Umbilical cord (tissue), 2 donors: ENCODE measurements around the gene HEPACAM. TPM values are rescaled to one million over a fixed set of nuclear protein-coding genes. Genes with fewer than 3 reads are reported as not detected.
A peak's percentile ranks its signal among the peaks of the same experiment; 100 is the strongest.
"Not testable (repeated sequence)": the region's sequence is repeated elsewhere in the genome, so short reads cannot be mapped to it uniquely, and the experiment has no call there.

Experiments
- DNase-seq: peaks from one replicate; pipeline ENCODE4 v3.0.0-alpha.2; 2015; ENCODE audit warnings: low spot score
- total RNA-seq: library from RNA; depleted of rRNA; stranded (reverse); fragments of >200 nt; gene quantifications from one replicate; pipeline ENCODE4 v1.2.3, GENCODE V29; 2014; ENCODE audit warnings: low replicate concordance; ENCODE audit not compliant: insufficient read depth

The HEPACAM gene
- total RNA-seq, result 1.9 TPM

GRCh38 chr11:124935548-124936514 is at the start of gene HEPACAM:
Gene HEPACAM (minus strand): TSS chr11:124936047. CDS start chr11:124936006, 41 bp downstream.
- no peak for DNase-seq

- no peak for DNase-seq
Observed at GRCh38 chr11:124984512-124984854, 48.6 kb upstream of the HEPACAM start.

GRCh38 chr11:124983674-124984511 is 48.0 kb upstream of the HEPACAM start:
- DNase-seq, result no peak

GRCh38 chr11:124982043-124982442 is 46.2 kb upstream of the HEPACAM start:
- no peak for DNase-seq

GRCh38 chr11:124978316-124978715 is 42.5 kb upstream of the HEPACAM start:
- no peak for DNase-seq

- no peak for DNase-seq
Observed at GRCh38 chr11:124977006-124977405, 41.2 kb upstream of the HEPACAM start.

- DNase-seq, result no peak
Observed at GRCh38 chr11:124976531-124976930, 40.7 kb upstream of the HEPACAM start.

GRCh38 chr11:124971810-124972209 is 36.0 kb upstream of the HEPACAM start:
- DNase-seq, result no peak

- no peak for DNase-seq
Observed at GRCh38 chr11:124970925-124971324, 35.1 kb upstream of the HEPACAM start.

GRCh38 chr11:124968197-124968596 is 32.4 kb upstream of the HEPACAM start:
- not testable (repeated sequence) for DNase-seq

GRCh38 chr11:124961972-124962609 is 26.2 kb upstream of the HEPACAM start:
- peak; percentile 87 for DNase-seq

- no peak for DNase-seq
Observed at GRCh38 chr11:124955035-124955434, 19.2 kb upstream of the HEPACAM start.

GRCh38 chr11:124954590-124954955 is 18.7 kb upstream of the HEPACAM start:
- no peak for DNase-seq

- DNase-seq, result peak; percentile 99
Observed at GRCh38 chr11:124953753-124954589, 18.1 kb upstream of the HEPACAM start, which contains the start of gene CCDC15. Gene CCDC15 (plus strand): TSS chr11:124954202. CDS start chr11:124954733, 531 bp downstream.

- DNase-seq, result no peak
Observed at GRCh38 chr11:124951341-124951740, 15.5 kb upstream of the HEPACAM start.

- no peak for DNase-seq
Observed at GRCh38 chr11:124950601-124951330, 14.9 kb upstream of the HEPACAM start.

- no peak for DNase-seq
Observed at GRCh38 chr11:124946735-124947141, 10.9 kb upstream of the HEPACAM start.

- DNase-seq, result no peak
Observed at GRCh38 chr11:124945826-124946225, 10.0 kb upstream of the HEPACAM start.

- no peak for DNase-seq
Observed at GRCh38 chr11:124944565-124944964, 8.7 kb upstream of the HEPACAM start.

- DNase-seq, result no peak
Observed at GRCh38 chr11:124943741-124944140, 7.9 kb upstream of the HEPACAM start.
